Posterior cingulate gyrus (tissue), 11 donors: Measurements from ENCODE around the gene KRTAP10-2.

ENCODE experiments used
- DNase-seq, 10 donors: peaks; one replicate each; pipeline versions ENCODE4 v3.0.0 to v3.0.0-alpha.2; 2020 to 2021; ENCODE audit warnings: mixed read lengths in 3 of 10
- intact Hi-C: fragments of 100-400 bp; cut with DNase I; formaldehyde crosslinking; loops from one replicate; pipeline ENCODE4 v1.15.1; 2023

KRTAP10-2 gene

DNA sequence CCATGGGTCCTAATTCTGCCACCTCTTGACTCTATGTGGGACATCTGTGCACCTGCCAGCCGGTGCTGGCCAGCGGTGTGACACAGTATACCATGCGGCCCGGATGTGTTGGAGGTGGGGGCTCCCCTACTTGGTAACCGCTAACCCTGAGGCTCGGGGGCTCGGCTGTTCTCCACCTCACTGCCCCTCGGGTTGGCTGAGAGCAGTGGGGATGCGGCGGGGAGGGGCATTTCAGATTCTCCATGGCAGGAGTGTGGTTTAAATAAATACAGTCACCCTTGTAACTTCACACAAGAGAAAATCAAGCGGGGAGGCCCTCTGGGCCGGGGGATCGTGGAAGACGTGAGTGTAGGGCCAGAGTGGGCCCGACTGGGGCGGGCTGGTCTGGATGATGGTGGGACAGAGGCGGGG is 22.3 kb downstream of the KRTAP10-2 start:
- intact Hi-C loops: no loop called here
- peak in 4 of 10 donors; percentile 4 to 54 (median 21) for DNase-seq

GRCh38 chr21:44528634-44528995 is 22.7 kb downstream of the KRTAP10-2 start:
- DNase-seq: peak in 3 of 10 donors; percentile 6 to 55 (median 53)
- intact Hi-C loops: no loop called here

- peak in 6 of 10 donors; percentile 2 to 72 (median 29) for DNase-seq
- intact Hi-C loops: no loop called here
Observed at GRCh38 chr21:44527983-44528633, 23.2 kb downstream of the KRTAP10-2 start.

DNA sequence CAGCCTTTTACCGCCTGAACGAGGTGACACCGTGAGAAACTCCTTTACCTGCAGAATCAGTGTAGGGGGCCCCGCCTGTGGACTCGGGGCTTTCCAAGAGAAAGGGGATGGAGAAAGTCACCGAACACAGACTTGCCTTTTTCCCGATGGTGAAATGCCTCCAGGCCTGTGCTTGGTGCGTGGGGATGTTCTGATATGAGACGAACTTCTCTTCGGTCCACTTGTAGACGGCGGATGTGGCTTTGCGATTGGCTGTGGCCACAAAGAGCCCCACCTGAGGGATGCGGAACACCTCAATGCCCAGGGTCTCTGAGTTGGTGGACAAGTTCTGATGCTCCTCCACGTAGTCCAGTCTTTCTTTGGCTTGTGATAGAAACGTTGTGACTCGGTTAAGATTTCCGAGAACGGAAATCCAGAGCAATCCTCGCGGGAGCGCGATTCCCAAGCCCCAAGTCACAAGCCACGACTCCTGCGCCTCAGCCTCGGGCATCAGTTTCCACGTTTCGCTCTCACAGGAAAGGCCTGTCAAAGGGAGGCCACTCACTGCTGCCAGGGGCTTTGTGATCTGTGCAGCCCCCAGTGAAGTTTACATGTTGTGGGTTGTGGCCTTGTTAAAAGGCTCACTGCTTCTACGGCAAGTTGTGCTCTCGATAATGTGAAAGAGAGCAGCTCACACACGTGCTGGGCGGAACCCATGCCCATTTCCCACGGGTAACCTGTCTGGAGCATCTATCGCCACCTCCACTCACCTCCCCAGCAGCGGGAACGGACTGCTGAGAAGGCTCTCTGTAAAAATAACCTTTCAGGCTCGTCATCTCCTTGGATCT is 23.9 kb downstream of the KRTAP10-2 start:
- peak in 3 of 10 donors; percentile 8 to 39 (median 19) for DNase-seq
- intact Hi-C loops: no loop called here

- intact Hi-C loops: no loop called here
Observed at GRCh38 chr21:44526096-44526997, 25.0 kb downstream of the KRTAP10-2 start.

GRCh38 chr21:44525391-44526095 is 25.8 kb downstream of the KRTAP10-2 start:
- intact Hi-C loops: no loop called here
- peak in 6 of 10 donors; percentile 7 to 81 (median 48) for DNase-seq

More at GRCh38 chr21:44526096-44526997, 25.0 kb downstream of the KRTAP10-2 start:
- peak in 6 of 10 donors; percentile 1 to 69 (median 20) for DNase-seq

DNA sequence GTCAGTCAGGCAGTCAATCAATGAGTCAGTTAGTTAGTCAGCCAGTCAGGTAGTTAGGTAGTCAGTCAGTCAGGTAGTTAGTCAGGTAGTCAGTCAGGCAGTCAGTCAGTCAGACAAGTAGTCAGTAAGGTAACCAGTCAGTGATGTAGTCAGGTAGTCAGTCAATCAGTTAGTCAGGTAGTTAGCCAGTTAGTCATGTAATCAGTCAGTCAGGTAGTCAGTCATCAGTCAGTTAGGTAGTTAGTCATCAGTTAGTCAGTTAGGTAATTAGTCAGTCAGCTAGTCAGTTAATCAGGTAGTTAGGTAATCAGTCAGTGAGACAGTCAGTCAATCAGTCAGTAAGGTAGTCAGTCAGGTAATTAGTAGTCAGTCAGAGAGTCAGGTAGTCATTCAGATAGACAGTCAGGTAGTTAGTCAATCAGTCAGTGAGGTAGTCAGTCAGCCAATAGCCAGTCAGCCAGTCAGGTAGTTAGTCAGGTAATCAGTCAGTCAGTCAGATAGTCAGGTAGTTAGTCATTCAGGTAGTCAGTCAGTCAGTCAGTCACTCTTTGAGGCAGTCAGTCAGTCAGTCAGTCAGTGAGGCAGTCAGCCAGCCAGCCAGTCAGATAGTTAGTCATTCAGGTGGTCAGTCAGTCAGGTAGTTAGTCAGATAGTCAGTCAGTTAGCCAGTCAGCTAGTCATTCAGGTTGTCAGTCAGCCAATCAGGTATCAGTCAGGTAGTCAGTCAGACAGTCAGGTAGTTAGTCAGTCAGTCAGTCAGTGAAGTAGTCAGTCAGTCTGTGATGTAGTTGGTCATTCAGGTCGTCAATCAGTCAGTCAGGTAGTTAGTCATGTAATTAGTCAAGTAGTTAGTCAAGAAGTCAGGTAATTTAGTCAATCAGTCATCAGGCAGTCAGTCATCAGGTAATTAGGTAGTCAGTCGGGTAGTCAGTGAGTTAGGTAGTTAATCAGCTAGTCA is 26.6 kb downstream of the KRTAP10-2 start:
- intact Hi-C loops: no loop called here
- DNase-seq: no peak

DNA sequence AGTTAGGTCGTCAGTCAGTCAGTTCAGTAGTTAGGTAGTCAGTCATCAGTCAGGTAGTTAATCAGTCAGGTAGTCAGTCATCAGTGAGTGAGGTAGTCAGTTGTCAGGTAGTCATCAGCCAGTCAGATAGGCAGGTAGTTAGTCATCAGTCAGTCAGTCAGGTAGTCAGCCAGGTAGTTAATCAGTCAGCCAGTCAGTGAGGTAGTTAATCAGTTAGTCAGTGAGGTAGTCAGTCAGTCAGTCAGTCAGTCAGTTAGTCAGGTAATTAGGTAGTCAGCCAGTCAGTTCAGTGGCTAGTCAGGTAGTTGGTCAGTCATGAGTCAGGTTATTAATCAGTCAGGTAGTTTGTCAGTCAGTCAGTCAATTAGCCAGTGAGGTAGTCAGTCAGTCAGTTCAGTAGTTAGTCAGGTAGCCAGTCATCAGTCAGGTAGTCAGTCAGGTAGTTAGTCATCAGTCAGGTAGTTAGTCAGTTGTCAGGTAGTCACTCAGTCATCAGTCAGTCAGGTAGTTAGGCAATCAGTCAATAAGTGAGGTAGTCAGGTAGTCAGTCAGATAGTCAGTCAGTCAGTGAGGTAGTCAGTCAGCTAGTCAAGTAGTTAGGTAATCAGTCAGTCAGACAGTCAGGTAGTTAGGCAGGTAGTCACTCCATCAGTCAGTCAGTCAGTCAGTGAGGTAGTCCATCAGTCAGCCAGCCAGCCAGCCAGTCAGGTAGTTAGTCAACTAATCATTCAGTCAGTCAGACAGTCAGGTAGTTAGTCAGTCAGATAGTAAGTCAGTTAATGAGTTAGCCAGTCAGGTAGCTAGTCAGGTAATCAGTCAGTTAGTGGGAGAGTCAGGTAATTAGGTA is 27.5 kb downstream of the KRTAP10-2 start:
- intact Hi-C loops: no loop called here
- DNase-seq: no peak

DNA sequence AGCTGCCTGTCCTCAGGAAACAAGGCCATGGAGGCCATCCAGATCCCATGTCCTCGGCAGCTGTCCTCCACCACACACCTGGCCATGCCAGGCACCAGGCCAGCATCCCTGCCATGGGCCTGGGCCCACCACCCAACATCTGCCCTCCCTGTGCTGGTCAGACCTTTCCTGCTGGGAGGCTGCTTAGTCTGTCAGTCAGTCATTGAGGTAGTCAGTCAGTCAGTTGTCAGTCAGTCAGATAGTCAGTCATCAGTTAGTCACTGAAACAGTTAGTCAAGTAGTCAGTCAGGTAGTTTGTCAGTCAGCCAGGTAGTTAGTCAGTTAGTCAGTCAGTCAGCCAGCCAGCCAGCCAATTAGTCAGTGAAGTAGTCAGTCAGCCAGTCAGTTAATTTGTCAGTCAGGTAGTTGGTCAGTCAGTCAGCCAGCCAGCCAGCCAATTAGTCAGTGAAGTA is 28.5 kb downstream of the KRTAP10-2 start:
- intact Hi-C loops: no loop called here
- DNase-seq: peak in 1 of 10 donors; percentile 5

- intact Hi-C loops: no loop called here
Observed at GRCh38 chr21:44521928-44522752, 29.2 kb downstream of the KRTAP10-2 start.

DNA sequence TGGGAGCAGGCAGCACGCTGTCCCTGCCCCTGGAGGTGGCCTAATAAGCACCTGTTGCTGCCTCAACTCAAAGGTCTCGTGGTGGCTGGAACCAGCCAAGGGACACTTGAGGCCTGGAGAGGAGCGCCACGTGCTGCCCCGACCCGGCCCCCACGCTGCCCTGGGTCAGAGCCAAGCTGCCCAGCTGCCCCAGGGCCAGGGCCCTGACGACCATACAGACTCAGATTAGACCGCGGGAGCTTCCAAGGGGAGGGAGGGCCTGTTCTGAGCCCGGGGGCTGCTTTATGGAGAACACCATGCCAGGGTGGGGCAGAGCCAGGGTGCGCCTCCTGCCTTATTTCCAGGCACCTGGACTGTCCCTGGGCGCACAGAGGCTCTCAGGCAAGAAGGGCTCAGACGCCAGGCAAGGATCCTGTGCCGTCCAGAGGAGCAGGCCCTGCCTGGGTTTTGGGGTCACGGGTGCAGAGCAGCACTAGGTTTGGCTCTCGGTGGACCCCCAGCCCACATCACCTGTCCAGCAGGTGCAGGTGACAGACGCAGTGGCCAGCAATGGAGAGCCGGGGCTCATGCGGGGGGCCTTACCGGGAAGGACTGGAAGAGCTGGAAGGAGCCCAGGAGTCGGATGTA is 29.9 kb downstream of the KRTAP10-2 start:
- intact Hi-C loops: no loop called here
- DNase-seq: peak in 5 of 10 donors; percentile 2 to 81 (median 58)

More at GRCh38 chr21:44521928-44522752, 29.2 kb downstream of the KRTAP10-2 start:
- peak in 6 of 10 donors; percentile 1 to 72 (median 22) for DNase-seq

DNA sequence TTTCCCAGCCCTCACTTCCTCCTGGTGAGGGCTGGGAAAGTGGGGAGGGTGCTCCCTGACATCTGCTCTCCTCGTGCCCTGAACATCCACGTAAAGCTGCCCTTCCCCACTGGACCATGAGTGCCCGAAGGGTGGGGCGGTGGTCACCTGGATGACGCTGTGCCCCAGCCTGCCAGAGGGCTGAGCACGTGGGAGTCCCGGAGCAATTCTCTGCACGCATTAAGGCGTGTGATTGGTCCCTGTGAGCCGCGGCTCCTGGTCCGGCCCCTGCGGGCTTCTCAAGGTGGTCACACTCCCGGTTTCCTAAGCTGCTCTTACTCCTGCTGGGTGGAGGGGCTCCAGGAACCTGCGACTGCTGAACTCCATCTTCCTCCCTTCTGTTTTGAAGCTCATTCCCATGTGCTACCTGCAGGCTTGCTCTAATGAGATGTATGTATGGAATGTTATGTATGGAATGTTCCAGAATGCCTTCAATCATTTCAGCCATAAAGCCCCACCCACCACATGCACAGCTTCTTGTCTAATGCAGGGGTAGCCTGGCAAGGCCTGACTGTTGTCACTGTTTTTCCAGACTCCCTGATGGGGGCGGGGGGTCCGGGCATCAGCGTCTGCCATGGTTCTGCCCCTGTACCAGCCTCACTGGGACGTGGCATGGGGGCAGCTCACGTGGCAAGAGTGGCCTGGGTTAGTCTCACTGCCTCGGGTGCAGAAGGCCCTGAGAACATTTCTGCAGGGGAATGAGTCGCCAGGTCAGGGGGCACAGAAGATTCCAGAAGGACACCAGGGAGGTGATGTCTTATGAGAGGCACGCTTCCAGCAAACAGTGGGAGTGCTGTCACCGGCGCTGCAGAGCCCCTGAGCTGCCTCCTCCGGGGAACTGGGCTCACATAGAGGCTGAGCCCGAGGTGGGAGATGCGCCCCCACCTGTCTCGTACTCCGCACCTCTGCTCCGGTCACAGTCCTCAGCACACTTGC is 30.7 kb downstream of the KRTAP10-2 start:
- DNase-seq: peak in 5 of 10 donors; percentile 3 to 70 (median 39)
- intact Hi-C loops: no loop called here

GRCh38 chr21:44519346-44520325 is 31.7 kb downstream of the KRTAP10-2 start:
- DNase-seq: peak in 3 of 10 donors; percentile 16 to 65 (median 55)
- intact Hi-C loops: no loop called here

GRCh38 chr21:44518686-44519085 is 32.6 kb downstream of the KRTAP10-2 start:
- intact Hi-C loops: no loop called here
- DNase-seq: peak in 3 of 10 donors; percentile 5 to 62 (median 53)
